AG09309 (cell line): ENCODE data around the gene BAHCC1.

ENCODE experiments used
- DNase-seq: peaks from one replicate; pipeline ENCODE4 v3.0.0-alpha.2; 2010; ENCODE audit warnings: low read depth
- H3K4me3 ChIP-seq: 2 replicates; pipeline ENCODE4 v1.5.1; 2011; ENCODE audit warnings: mild to moderate bottlenecking, low read depth, low read length, moderate library complexity; ENCODE audit not compliant: control insufficient read depth
- CTCF ChIP-seq: IDR thresholded peaks from 2 replicates; pipeline ENCODE4 v1.5.1; 2011; ENCODE audit warnings: mild to moderate bottlenecking, low read depth, low read length, inconsistent platforms; ENCODE audit not compliant: insufficient read depth, control insufficient read depth; ENCODE audit errors: missing control alignments

Gene BAHCC1

GRCh38 chr17:81440511-81441244 is 45.4 kb downstream of the BAHCC1 start:
- no peak overlapping the region for H3K4me3 ChIP-seq
- no peak for DNase-seq
- TF ChIP-seq CTCF: peak; percentile 45

- no peak for DNase-seq
- H3K4me3 ChIP-seq: no peak overlapping the region
- TF ChIP-seq CTCF: no peak
These were observed 47.5 kb downstream of the BAHCC1 start for GRCh38 chr17:81442791-81443190.

GRCh38 chr17:81443269-81443668 is 48.0 kb downstream of the BAHCC1 start:
- DNase-seq: no peak
- H3K4me3 ChIP-seq: no peak overlapping the region
- TF ChIP-seq CTCF: no peak

- H3K4me3 ChIP-seq: no peak overlapping the region
- no peak for DNase-seq
- no peak for TF ChIP-seq CTCF
These were observed 49.5 kb downstream of the BAHCC1 start for GRCh38 chr17:81444610-81445339.

GRCh38 chr17:81445642-81446503 is 50.6 kb downstream of the BAHCC1 start:
- DNase-seq: no peak
- no peak overlapping the region for H3K4me3 ChIP-seq
- TF ChIP-seq CTCF: no peak

- no peak for DNase-seq
- no peak overlapping the region for H3K4me3 ChIP-seq
- TF ChIP-seq CTCF: no peak
These were observed 52.2 kb downstream of the BAHCC1 start for GRCh38 chr17:81447331-81447933.
